Measurements from ENCODE around the gene P4HB.
A peak's percentile ranks its signal among the peaks of the same experiment; 100 is the strongest.

Gene P4HB

GRCh38 chr17:81870981-81871386 is 10.6 kb upstream of the P4HB start, which contains the start of gene ARHGDIA:
Gene ARHGDIA, minus strand, starts transcription at chr17:81871337. Its CDS starts 1,407 bp downstream, at chr17:81869930.
- peak within 1 kb of the TSS; percentile 99 for H3K4me3 ChIP-seq (ENCODE audit: low read depth, low read length)
- DNase-seq (ENCODE audit: low read depth) = no peak
- TF ChIP-seq, protein P1, sequence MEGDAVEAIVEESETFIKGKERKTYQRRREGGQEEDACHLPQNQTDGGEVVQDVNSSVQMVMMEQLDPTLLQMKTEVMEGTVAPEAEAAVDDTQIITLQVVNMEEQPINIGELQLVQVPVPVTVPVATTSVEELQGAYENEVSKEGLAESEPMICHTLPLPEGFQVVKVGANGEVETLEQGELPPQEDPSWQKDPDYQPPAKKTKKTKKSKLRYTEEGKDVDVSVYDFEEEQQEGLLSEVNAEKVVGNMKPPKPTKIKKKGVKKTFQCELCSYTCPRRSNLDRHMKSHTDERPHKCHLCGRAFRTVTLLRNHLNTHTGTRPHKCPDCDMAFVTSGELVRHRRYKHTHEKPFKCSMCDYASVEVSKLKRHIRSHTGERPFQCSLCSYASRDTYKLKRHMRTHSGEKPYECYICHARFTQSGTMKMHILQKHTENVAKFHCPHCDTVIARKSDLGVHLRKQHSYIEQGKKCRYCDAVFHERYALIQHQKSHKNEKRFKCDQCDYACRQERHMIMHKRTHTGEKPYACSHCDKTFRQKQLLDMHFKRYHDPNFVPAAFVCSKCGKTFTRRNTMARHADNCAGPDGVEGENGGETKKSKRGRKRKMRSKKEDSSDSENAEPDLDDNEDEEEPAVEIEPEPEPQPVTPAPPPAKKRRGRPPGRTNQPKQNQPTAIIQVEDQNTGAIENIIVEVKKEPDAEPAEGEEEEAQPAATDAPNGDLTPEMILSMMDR (IDR thresholded peaks at IDR 0.05; ENCODE audit: low read depth, low read length, missing control alignments) = no peak

DNA sequence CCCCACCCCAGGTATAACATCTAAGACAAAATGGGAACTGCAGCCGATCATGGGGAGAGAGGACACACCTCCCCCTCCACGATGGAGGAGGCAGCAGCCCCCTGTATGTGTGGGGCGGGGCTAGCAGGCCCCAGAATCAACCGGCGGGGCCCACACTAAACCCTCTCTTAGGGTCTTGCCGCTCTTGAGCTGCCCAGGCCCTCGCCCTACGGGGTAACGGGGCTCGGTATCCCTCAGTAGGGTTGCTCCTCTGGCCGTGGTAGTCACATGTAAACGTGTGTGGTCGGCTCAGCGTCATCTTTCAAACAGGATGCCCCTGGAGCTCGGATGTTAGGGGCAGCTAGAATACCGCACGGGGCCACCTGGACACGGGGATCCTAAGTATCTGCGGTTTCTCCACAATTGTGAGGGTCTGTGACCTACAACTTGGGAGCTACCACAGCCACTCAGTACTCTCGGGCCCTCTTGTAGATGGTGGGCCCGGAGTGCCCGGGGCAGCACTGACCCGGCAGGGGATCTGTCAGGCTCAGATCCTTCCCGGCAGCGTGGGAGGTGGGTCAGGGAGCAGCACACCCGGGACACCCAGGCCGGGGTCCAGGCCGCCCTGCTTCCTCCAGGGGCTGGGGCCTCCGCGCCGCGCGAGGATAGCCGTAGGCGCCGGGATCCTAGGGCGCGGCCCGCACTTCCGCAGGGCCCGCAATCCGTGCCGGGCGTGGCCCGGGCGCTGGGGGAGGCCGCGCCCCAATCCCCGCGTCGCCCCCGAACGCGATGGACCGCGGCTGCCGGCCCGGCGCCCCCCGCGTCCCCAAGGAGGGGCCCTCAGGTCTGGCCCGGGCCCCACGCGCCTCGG is 10.0 kb upstream of the P4HB start:
- H3K4me3 ChIP-seq (ENCODE audit: low read depth, low read length) = peak overlapping the region; percentile 99
- no peak for DNase-seq (ENCODE audit: low read depth)
- TF ChIP-seq, protein P1 (IDR thresholded peaks at IDR 0.05; ENCODE audit: low read depth, low read length, missing control alignments) = no peak

DNA sequence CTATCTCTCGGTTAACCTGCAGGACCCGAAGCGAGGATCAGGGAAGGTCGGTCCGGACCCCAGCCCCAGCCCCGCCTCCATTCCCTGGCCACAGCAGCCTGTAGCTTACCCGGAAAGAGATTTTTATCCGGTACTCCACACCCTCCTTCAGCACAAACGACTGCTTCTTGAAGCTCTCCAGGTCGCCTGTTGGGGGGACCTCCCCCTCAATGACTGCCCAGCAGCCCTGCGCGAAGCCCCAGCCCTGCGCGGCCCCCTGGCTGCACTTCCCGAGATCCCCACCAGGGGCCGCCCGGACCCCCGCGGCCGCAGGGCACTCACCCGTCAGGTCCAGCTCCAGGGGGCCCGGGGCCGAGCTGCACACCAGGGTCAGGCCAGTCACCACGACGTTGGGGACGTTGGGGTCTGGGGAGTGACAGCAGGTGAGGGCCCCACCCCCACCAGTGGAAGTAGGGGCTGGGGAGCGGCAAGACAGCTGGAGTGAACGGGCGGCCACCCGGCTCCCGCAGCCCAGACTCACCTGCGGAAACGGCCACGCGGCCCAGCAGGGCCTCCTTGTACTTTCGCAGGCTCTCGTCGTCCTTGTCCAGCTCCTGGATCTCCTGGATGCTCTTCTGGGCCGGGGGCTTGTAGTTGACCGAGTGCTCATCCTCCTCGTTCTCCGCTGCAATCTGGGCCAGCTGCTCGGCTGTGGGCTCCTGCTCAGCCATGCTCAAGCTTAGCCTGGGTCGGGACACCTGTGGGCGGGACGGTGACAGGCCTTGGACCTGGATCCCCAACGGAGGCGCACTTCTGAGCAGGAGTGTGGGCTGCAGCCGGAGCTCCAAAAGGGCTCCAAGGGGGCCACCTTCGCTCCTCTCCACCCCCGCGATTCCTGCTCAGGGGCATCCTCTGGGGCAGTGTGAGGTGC is 9.1 kb upstream of the P4HB start:
- peak overlapping the region; percentile 99 for H3K4me3 ChIP-seq (ENCODE audit: low read depth, low read length)
- TF ChIP-seq, protein P1 (IDR thresholded peaks at IDR 0.05; ENCODE audit: low read depth, low read length, missing control alignments) = peak; percentile 88
- no peak for DNase-seq (ENCODE audit: low read depth)

- H3K4me3 ChIP-seq (ENCODE audit: low read depth, low read length) = peak overlapping the region; percentile 99
- no peak for DNase-seq (ENCODE audit: low read depth)
- TF ChIP-seq, protein P1 (IDR thresholded peaks at IDR 0.05; ENCODE audit: low read depth, low read length, missing control alignments) = no peak
These were observed 8.4 kb upstream of the P4HB start for GRCh38 chr17:81868674-81869220.

DNA sequence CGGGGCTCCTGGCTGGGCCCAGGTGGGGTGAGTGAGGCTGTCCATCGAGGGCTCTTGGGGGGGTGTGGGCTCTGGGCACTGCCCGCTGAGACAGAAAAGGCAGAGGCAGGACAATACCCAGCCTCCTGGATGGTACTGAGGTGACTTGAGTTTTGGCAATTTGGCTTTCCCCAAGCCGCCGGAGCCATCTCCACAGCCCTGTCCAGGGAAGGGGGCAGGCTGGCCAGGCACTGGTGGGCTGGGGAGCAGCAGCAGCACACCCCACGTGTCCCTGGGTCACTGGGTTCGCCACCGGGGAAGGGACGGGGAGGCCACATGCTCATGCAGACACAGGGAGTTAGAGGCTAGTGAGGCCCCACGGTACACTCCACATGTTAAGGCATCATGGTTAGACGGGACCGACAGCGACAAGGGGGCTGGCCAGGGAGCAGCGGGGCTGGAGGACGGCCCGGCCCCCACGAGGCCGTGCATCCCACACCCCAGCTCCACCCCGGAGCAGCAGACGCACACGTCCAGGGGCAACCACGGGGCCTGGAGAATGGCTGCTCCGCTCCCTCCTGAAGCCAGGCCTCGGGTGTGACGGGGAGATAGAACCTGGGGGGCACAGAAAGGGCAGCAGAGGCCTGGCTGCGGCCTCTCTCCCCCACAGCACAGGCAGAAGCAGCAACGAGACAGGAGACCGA is 7.8 kb upstream of the P4HB start:
- DNase-seq (ENCODE audit: low read depth) = no peak
- TF ChIP-seq, protein P1 (IDR thresholded peaks at IDR 0.05; ENCODE audit: low read depth, low read length, missing control alignments) = no peak
- H3K4me3 ChIP-seq (ENCODE audit: low read depth, low read length) = no peak overlapping the region

All from GM12864 (cell line).